ENCODE results near the gene RAX. TPM values are rescaled to one million over a fixed set of nuclear protein-coding genes. Genes with fewer than 3 reads are reported as not detected.
A peak's percentile ranks its signal among the peaks of the same experiment; 100 is the strongest.

The RAX gene
- total and polyA plus RNA-seq, 2 donors (not counting 1 experiment from before 2014, with no cell fraction given), result not detected

DNA sequence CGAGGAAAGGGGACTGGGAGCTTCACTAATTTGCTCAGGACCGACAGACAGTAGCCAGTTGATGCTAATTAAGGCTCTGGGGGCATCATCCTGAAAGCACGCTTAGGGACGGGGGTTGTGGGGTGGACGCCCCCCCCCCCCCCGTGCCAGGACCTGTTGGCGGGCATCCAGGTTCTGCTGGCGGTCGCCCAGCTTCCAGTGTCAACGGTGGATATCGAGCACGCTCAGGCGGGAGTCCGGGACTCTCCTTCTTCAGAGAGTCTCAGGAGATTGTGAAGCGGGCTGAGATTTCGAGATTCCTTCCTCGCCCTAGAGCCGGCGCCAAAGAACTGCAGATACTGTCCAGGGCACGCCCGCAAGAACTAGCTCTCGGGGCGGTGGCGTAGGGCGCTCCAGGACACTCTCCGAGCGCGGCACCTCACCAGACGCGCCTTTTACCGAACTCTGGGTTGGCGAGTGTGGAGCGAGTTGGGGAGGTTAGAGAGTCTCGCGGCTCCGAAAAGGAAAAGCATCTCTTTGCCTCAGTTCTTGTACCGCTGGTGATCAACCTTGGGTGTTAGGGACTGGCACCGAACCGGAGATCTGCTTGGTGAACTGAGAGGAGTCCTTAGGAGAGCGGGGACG lies 5.6 kb downstream of the RAX start:
- H3K4me1 ChIP-seq (ENCODE audit: control insufficient read depth, extremely low read depth, insufficient read depth, low read length), result no peaks in the 10 kb centered on the region
- no peak overlapping the region for H3K9ac ChIP-seq (ENCODE audit: insufficient read depth, low read length)
- no peaks in the 10 kb centered on the region for H3K9me3 ChIP-seq (ENCODE audit: control insufficient read depth, insufficient read depth, low read depth, low read length)
- no peak overlapping the region for H3K27ac ChIP-seq (ENCODE audit: insufficient read depth, low read length)
- H3K4me2 ChIP-seq (ENCODE audit: extremely low read depth, insufficient read depth, low read length), result no peak overlapping the region
- no peaks in the 10 kb centered on the region for H3K79me2 ChIP-seq (ENCODE audit: control insufficient read depth, insufficient read depth, low read length)
- H3K4me3 ChIP-seq (replicated peaks in 1 of 4; ENCODE audit: control extremely low read depth in 1 of 4, insufficient read depth in 1 of 4, low read depth in 3 of 4, low read length in 4 of 4), result no peak overlapping the region
- peaks cover 92% of the 10 kb centered on the region for H3K27me3 ChIP-seq (ENCODE audit: control insufficient read depth, insufficient read depth, low read length)
- no peaks in the 10 kb centered on the region for H4K20me1 ChIP-seq (ENCODE audit: control insufficient read depth, extremely low read depth, insufficient read depth, low read length)
- TF ChIP-seq, protein P1, sequence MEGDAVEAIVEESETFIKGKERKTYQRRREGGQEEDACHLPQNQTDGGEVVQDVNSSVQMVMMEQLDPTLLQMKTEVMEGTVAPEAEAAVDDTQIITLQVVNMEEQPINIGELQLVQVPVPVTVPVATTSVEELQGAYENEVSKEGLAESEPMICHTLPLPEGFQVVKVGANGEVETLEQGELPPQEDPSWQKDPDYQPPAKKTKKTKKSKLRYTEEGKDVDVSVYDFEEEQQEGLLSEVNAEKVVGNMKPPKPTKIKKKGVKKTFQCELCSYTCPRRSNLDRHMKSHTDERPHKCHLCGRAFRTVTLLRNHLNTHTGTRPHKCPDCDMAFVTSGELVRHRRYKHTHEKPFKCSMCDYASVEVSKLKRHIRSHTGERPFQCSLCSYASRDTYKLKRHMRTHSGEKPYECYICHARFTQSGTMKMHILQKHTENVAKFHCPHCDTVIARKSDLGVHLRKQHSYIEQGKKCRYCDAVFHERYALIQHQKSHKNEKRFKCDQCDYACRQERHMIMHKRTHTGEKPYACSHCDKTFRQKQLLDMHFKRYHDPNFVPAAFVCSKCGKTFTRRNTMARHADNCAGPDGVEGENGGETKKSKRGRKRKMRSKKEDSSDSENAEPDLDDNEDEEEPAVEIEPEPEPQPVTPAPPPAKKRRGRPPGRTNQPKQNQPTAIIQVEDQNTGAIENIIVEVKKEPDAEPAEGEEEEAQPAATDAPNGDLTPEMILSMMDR (conservative IDR thresholded peaks at IDR 0.05 in 1 of 2, IDR thresholded peaks at IDR 0.05 in 1 of 2; ENCODE audit: low read depth in 1 of 2, low read length in 2 of 2), result no peak
- TF ChIP-seq EZH2 (IDR thresholded peaks at IDR 0.05; ENCODE audit: low read length, missing control alignments), result no peak
- no peaks in the 10 kb centered on the region for H3K36me3 ChIP-seq (ENCODE audit: control insufficient read depth, insufficient read depth, low read length)
- DNase-seq (ENCODE audit: low read depth in 2 of 2), result no peak
- no peak overlapping the region for H2AFZ ChIP-seq (ENCODE audit: low read length)

GRCh38 chr18:59266886-59267502 lies 6.3 kb downstream of the RAX start:
- Histone ChIP-seq H3K27me3 (ENCODE audit: control insufficient read depth, insufficient read depth, low read length) (peaks cover 85% of the 10 kb centered on the region), H3K4me1 (ENCODE audit: control insufficient read depth, extremely low read depth, insufficient read depth, low read length) (no peaks in the 10 kb centered on the region), H3K4me2 (ENCODE audit: extremely low read depth, insufficient read depth, low read length) (no peak overlapping the region), H2AFZ (ENCODE audit: low read length) (no peak overlapping the region), H4K20me1 (ENCODE audit: control insufficient read depth, extremely low read depth, insufficient read depth, low read length) (no peaks in the 10 kb centered on the region), H3K4me3 (replicated peaks in 1 of 4; ENCODE audit: control extremely low read depth in 1 of 4, insufficient read depth in 1 of 4, low read depth in 3 of 4, low read length in 4 of 4) (no peak overlapping the region), H3K9me3 (ENCODE audit: control insufficient read depth, insufficient read depth, low read depth, low read length) (no peaks in the 10 kb centered on the region), H3K27ac (ENCODE audit: insufficient read depth, low read length) (no peak overlapping the region), H3K9ac (ENCODE audit: insufficient read depth, low read length) (no peak overlapping the region), H3K36me3 (ENCODE audit: control insufficient read depth, insufficient read depth, low read length) (no peaks in the 10 kb centered on the region), H3K79me2 (ENCODE audit: control insufficient read depth, insufficient read depth, low read length) (no peaks in the 10 kb centered on the region)
- DNase-seq (ENCODE audit: low read depth in 2 of 2), result no peak
- TF ChIP-seq EZH2 (IDR thresholded peaks at IDR 0.05; ENCODE audit: low read length, missing control alignments), result peak; percentile 73
- TF ChIP-seq, protein P1 (conservative IDR thresholded peaks at IDR 0.05 in 1 of 2, IDR thresholded peaks at IDR 0.05 in 1 of 2; ENCODE audit: low read depth in 1 of 2, low read length in 2 of 2), result no peak

GRCh38 chr18:59266459-59266858 lies 6.8 kb downstream of the RAX start:
- Histone ChIP-seq H3K27ac (ENCODE audit: insufficient read depth, low read length) (no peak overlapping the region), H3K79me2 (ENCODE audit: control insufficient read depth, insufficient read depth, low read length) (no peaks in the 10 kb centered on the region), H4K20me1 (ENCODE audit: control insufficient read depth, extremely low read depth, insufficient read depth, low read length) (no peaks in the 10 kb centered on the region), H3K36me3 (ENCODE audit: control insufficient read depth, insufficient read depth, low read length) (no peaks in the 10 kb centered on the region), H3K9ac (ENCODE audit: insufficient read depth, low read length) (no peak overlapping the region), H3K9me3 (ENCODE audit: control insufficient read depth, insufficient read depth, low read depth, low read length) (no peaks in the 10 kb centered on the region), H3K4me2 (ENCODE audit: extremely low read depth, insufficient read depth, low read length) (no peak overlapping the region), H2AFZ (ENCODE audit: low read length) (no peak overlapping the region), H3K4me3 (replicated peaks in 1 of 4; ENCODE audit: control extremely low read depth in 1 of 4, insufficient read depth in 1 of 4, low read depth in 3 of 4, low read length in 4 of 4) (no peak overlapping the region), H3K27me3 (ENCODE audit: control insufficient read depth, insufficient read depth, low read length) (peaks cover 80% of the 10 kb centered on the region), H3K4me1 (ENCODE audit: control insufficient read depth, extremely low read depth, insufficient read depth, low read length) (no peaks in the 10 kb centered on the region)
- DNase-seq (ENCODE audit: low read depth in 2 of 2), result no peak
- TF ChIP-seq EZH2 (IDR thresholded peaks at IDR 0.05; ENCODE audit: low read length, missing control alignments), result no peak
- TF ChIP-seq, protein P1 (conservative IDR thresholded peaks at IDR 0.05 in 1 of 2, IDR thresholded peaks at IDR 0.05 in 1 of 2; ENCODE audit: low read depth in 1 of 2, low read length in 2 of 2), result no peak

All from fibroblast of lung (primary cell).